HEK293 (cell line): Measurements from ENCODE around the gene GRIPAP1.
A peak's percentile ranks its signal among the peaks of the same experiment; 100 is the strongest.

Experiments used
- BCL11A ChIP-seq: fragments of 450-650 bp; formaldehyde crosslinking; IDR thresholded peaks from 2 replicates; pipeline ENCODE4 v1.5.1; 2016; ENCODE audit warnings: low read depth, missing biosample characterization, missing genetic modification characterization
- CTCF ChIP-seq: fragments of 450-650 bp; formaldehyde crosslinking; IDR thresholded peaks from 2 replicates; pipeline ENCODE4 v1.5.1; 2016; ENCODE audit warnings: missing biosample characterization, missing genetic modification characterization
- GLI2 ChIP-seq: fragments of 450-650 bp; formaldehyde crosslinking; IDR thresholded peaks from 2 replicates; pipeline ENCODE4; 2017; ENCODE audit warnings: missing biosample characterization, missing genetic modification characterization, low read depth, borderline replicate concordance
- GLIS2 ChIP-seq: fragments of 450-650 bp; formaldehyde crosslinking; IDR thresholded peaks from 2 replicates; pipeline ENCODE4 v1.5.1; 2016; ENCODE audit warnings: missing biosample characterization, missing genetic modification characterization
- IKZF3 ChIP-seq: fragments of 450-650 bp; IDR thresholded peaks from 2 replicates; pipeline ENCODE4 v1.5.0; 2018; ENCODE audit warnings: missing biosample characterization, mild to moderate bottlenecking, missing genetic modification characterization, moderate library complexity
- KLF1 ChIP-seq: fragments of 450-650 bp; formaldehyde crosslinking; IDR thresholded peaks from 2 replicates; pipeline ENCODE4 v1.5.1; 2016; ENCODE audit warnings: missing biosample characterization, missing genetic modification characterization
- KLF8 ChIP-seq: fragments of 450-650 bp; formaldehyde crosslinking; IDR thresholded peaks from 2 replicates; pipeline ENCODE4 v1.5.1; 2016; ENCODE audit warnings: missing biosample characterization, missing genetic modification characterization
- PATZ1 ChIP-seq: fragments of 450-650 bp; formaldehyde crosslinking; IDR thresholded peaks from 2 replicates; pipeline ENCODE4 v1.5.1; 2016; ENCODE audit warnings: missing biosample characterization, missing genetic modification characterization
- PBX3 ChIP-seq: sonication (generic); formaldehyde crosslinking; IDR thresholded peaks from 2 replicates; pipeline ENCODE4 v1.8.1; 2022; ENCODE audit warnings: mild to moderate bottlenecking, moderate library complexity, missing genetic modification reagents
- RBAK ChIP-seq: fragments of 450-650 bp; formaldehyde crosslinking; IDR thresholded peaks from 2 replicates; pipeline ENCODE4 v1.5.1; 2016; ENCODE audit warnings: missing biosample characterization, missing genetic modification characterization
- REPIN1 ChIP-seq: fragments of 450-650 bp; formaldehyde crosslinking; IDR thresholded peaks from 2 replicates; pipeline ENCODE4 v1.5.1; 2017; ENCODE audit warnings: missing biosample characterization, missing genetic modification characterization, low read depth
- SCRT1 ChIP-seq: fragments of 450-650 bp; formaldehyde crosslinking; IDR thresholded peaks from 2 replicates; pipeline ENCODE4 v1.5.1; 2016; ENCODE audit warnings: missing biosample characterization, missing genetic modification characterization, borderline replicate concordance
- SETDB1 ChIP-seq: IDR thresholded peaks from one replicate; pipeline ENCODE4 v1.6.1; 2017; ENCODE audit warnings: mild to moderate bottlenecking, low read length, moderate library complexity, mixed read lengths; ENCODE audit not compliant: insufficient read length
- ZBTB17 ChIP-seq: fragments of 450-650 bp; formaldehyde crosslinking; IDR thresholded peaks from 2 replicates; pipeline ENCODE4 v1.5.1; 2016; ENCODE audit warnings: missing biosample characterization, missing genetic modification characterization
- ZBTB21 ChIP-seq: fragments of 450-650 bp; formaldehyde crosslinking; IDR thresholded peaks from 2 replicates; pipeline ENCODE4 v1.5.1; 2017; ENCODE audit warnings: missing biosample characterization, missing genetic modification characterization
- ZBTB48 ChIP-seq: fragments of 450-650 bp; formaldehyde crosslinking; IDR thresholded peaks from 2 replicates; pipeline ENCODE4 v1.5.1; 2016; ENCODE audit warnings: missing biosample characterization, missing genetic modification characterization
- ZEB2 ChIP-seq: fragments of 450-650 bp; formaldehyde crosslinking; IDR thresholded peaks from 2 replicates; pipeline ENCODE4 v1.5.1; 2016; ENCODE audit warnings: missing biosample characterization, missing genetic modification characterization
- ZFHX2 ChIP-seq: fragments of 450-650 bp; formaldehyde crosslinking; conservative IDR thresholded peaks from 2 replicates; pipeline ENCODE4 v1.5.1; 2016; ENCODE audit warnings: missing biosample characterization, missing genetic modification characterization
- ZFP37 ChIP-seq: fragments of 450-650 bp; formaldehyde crosslinking; IDR thresholded peaks from 2 replicates; pipeline ENCODE4 v1.5.1; 2016; ENCODE audit warnings: missing biosample characterization, missing genetic modification characterization
- ZFP69B ChIP-seq: fragments of 450-650 bp; formaldehyde crosslinking; IDR thresholded peaks from 2 replicates; pipeline ENCODE4 v1.5.1; 2016; ENCODE audit warnings: missing biosample characterization, missing genetic modification characterization
- ZNF157 ChIP-seq: fragments of 450-650 bp; formaldehyde crosslinking; IDR thresholded peaks from 2 replicates; pipeline ENCODE4 v1.5.1; 2016; ENCODE audit warnings: missing biosample characterization, missing genetic modification characterization
- ZNF184 ChIP-seq: fragments of 450-650 bp; IDR thresholded peaks from 2 replicates; pipeline ENCODE4 v1.5.1; 2018; ENCODE audit warnings: missing biosample characterization, mild to moderate bottlenecking, missing genetic modification characterization
- ZNF214 ChIP-seq: fragments of 450-650 bp; formaldehyde crosslinking; IDR thresholded peaks from 2 replicates; pipeline ENCODE4 v1.5.1; 2017; ENCODE audit warnings: missing biosample characterization, mild to moderate bottlenecking, missing genetic modification characterization, borderline replicate concordance
- ZNF24 ChIP-seq: fragments of 450-650 bp; formaldehyde crosslinking; IDR thresholded peaks from 2 replicates; pipeline ENCODE4 v1.5.1; 2016; ENCODE audit warnings: missing biosample characterization, missing genetic modification characterization
- ZNF324 ChIP-seq: fragments of 450-650 bp; formaldehyde crosslinking; IDR thresholded peaks from 2 replicates; pipeline ENCODE4 v1.5.1; 2016; ENCODE audit warnings: missing biosample characterization, missing genetic modification characterization
- ZNF404 ChIP-seq: fragments of 450-650 bp; formaldehyde crosslinking; IDR thresholded peaks from 2 replicates; pipeline ENCODE4 v1.5.1; 2017; ENCODE audit warnings: missing biosample characterization, missing genetic modification characterization
- ZNF473 ChIP-seq: fragments of 450-650 bp; formaldehyde crosslinking; IDR thresholded peaks from 2 replicates; pipeline ENCODE4 v1.5.1; 2017; ENCODE audit warnings: missing biosample characterization, missing genetic modification characterization
- ZNF514 ChIP-seq: fragments of 450-650 bp; formaldehyde crosslinking; IDR thresholded peaks from 2 replicates; pipeline ENCODE4 v1.5.1; 2016; ENCODE audit warnings: missing biosample characterization, missing genetic modification characterization
- ZNF521 ChIP-seq: fragments of 450-650 bp; formaldehyde crosslinking; IDR thresholded peaks from 2 replicates; pipeline ENCODE4 v1.5.1; 2017; ENCODE audit warnings: missing biosample characterization, mild to moderate bottlenecking, missing genetic modification characterization
- ZNF558 ChIP-seq: fragments of 450-650 bp; formaldehyde crosslinking; IDR thresholded peaks from 2 replicates; pipeline ENCODE4 v1.5.1; 2016; ENCODE audit warnings: missing biosample characterization, missing genetic modification characterization
- ZNF580 ChIP-seq: fragments of 450-650 bp; formaldehyde crosslinking; IDR thresholded peaks from 2 replicates; pipeline ENCODE4 v1.5.1; 2016; ENCODE audit warnings: missing biosample characterization, missing genetic modification characterization
- ZNF664 ChIP-seq: fragments of 450-650 bp; formaldehyde crosslinking; IDR thresholded peaks from 2 replicates; pipeline ENCODE4 v1.5.1; 2016; ENCODE audit warnings: missing biosample characterization, missing genetic modification characterization
- ZNF76 ChIP-seq: fragments of 450-650 bp; formaldehyde crosslinking; IDR thresholded peaks from 2 replicates; pipeline ENCODE4; 2016; ENCODE audit warnings: low read depth, missing biosample characterization, missing genetic modification characterization, borderline replicate concordance
- ZNF776 ChIP-seq: fragments of 450-650 bp; formaldehyde crosslinking; IDR thresholded peaks from 2 replicates; pipeline ENCODE4 v1.5.0; 2017; ENCODE audit warnings: missing biosample characterization, missing genetic modification characterization, borderline replicate concordance

GRIPAP1 gene

GRCh38 chrX:49043220-49043986, 41.3 kb upstream of the GRIPAP1 start, which contains the start of gene TFE3 (continued):
- TF ChIP-seq BCL11A (peak; percentile 50; the same call in 1 of the 2 replicates), ZNF324 (tag by site-specific recombination) (peak; percentile 63; the same call in 1 of the 2 replicates), SCRT1 (tag by site-specific recombination) (no peak), ZNF76 (tag by site-specific recombination) (0 out of 2 replicates have a peak, but pooled peaks have one; percentile 0), ZFHX2 (peak; percentile 87), ZNF157 (tag by site-specific recombination) (no peak), ZNF580 (tag by site-specific recombination) (no peak), ZEB2 (tag by site-specific recombination) (peak; percentile 52; the same call in 1 of the 2 replicates), ZNF776 (tag by site-specific recombination) (no peak), REPIN1 (tag by site-specific recombination) (no peak), ZNF473 (tag by site-specific recombination) (no peak), GLI2 (tag by site-specific recombination) (no peak), ZNF404 (no peak), ZNF24 (0 out of 2 replicates have a peak, but pooled peaks have one; percentile 18), ZNF514 (tag by site-specific recombination) (no peak), ZNF558 (no peak), ZNF664 (tag by site-specific recombination) (no peak), ZNF521 (tag by site-specific recombination) (no peak), ZFP37 (tag by site-specific recombination) (no peak), RBAK (tag by site-specific recombination) (no peak), ZBTB21 (tag by site-specific recombination) (no peak), ZNF184 (tag by site-specific recombination) (no peak), ZBTB17 (peak; percentile 73), KLF8 (peak; percentile 82), PBX3 (CRISPR knock-in tag) (no peak), ZNF214 (tag by site-specific recombination) (no peak), IKZF3 (tag by site-specific recombination) (peak; percentile 95), KLF1 (tag by site-specific recombination) (peak; percentile 55; the same call in 1 of the 2 replicates), SETDB1 (no peak), ZBTB48 (tag by site-specific recombination) (no peak), CTCF (tag by site-specific recombination) (peak; percentile 64), PATZ1 (tag by site-specific recombination) (peak; percentile 85), ZFP69B (tag by site-specific recombination) (no peak; the same call in 1 of the 2 replicates), GLIS2 (tag by site-specific recombination) (peak; percentile 79)
